GM23338 (cell line): ENCODE measurements around the gene FAM110C. TPM values are rescaled to one million over a fixed set of nuclear protein-coding genes. Genes with fewer than 3 reads are reported as not detected.

Source experiments
- ATAC-seq: fragments of 200-7000 bp; cut with Tn5 transposase; 3 replicates; pipeline ENCODE4 v1.9.1; 2020
- DNase-seq: peaks from one replicate; pipeline ENCODE4 v3.0.0-alpha.2; 2015; ENCODE audit warnings: low spot score
- H2AFZ ChIP-seq: fragments of 200-600 bp; sonication (generic); 2 replicates; pipeline ENCODE4 v1.8.0; 2016; ENCODE audit warnings: antibody characterized with exemption, mild to moderate bottlenecking, moderate library complexity
- H3F3A ChIP-seq: fragments of 200-600 bp; sonication (generic); replicated peaks from 2 replicates; pipeline ENCODE4 v1.8.0; 2017; ENCODE audit warnings: antibody characterized with exemption, mixed run types, low read depth
- H3K27ac ChIP-seq: fragments of 200-600 bp; sonication (generic); 2 replicates; pipeline ENCODE4 v1.6.1; 2016; ENCODE audit warnings: low read depth
- H3K27me3 ChIP-seq: fragments of 200-600 bp; sonication (generic); 2 replicates; pipeline ENCODE4 v1.8.0; 2016; ENCODE audit warnings: mild to moderate bottlenecking, mixed run types, moderate library complexity; ENCODE audit not compliant: insufficient read depth
- H3K36me3 ChIP-seq: fragments of 200-600 bp; sonication (generic); 2 replicates; pipeline ENCODE4 v1.8.0; 2016; ENCODE audit warnings: mild to moderate bottlenecking; ENCODE audit not compliant: insufficient read depth
- H3K4me1 ChIP-seq: fragments of 200-600 bp; sonication (generic); 2 replicates; pipeline ENCODE4 v1.8.0; 2016; ENCODE audit warnings: mild to moderate bottlenecking, moderate library complexity; ENCODE audit not compliant: insufficient read depth
- H3K4me2 ChIP-seq: fragments of 200-600 bp; sonication (generic); 2 replicates; pipeline ENCODE4 v1.7.1; 2017; ENCODE audit warnings: mixed run types
- H3K4me3 ChIP-seq: fragments of 200-600 bp; sonication (generic); 2 replicates; pipeline ENCODE4 v1.6.1; 2016; ENCODE audit warnings: mixed run types
- H3K79me2 ChIP-seq: fragments of 200-600 bp; sonication (generic); replicated peaks from 2 replicates; pipeline ENCODE4 v1.8.0; 2017; ENCODE audit warnings: mild to moderate bottlenecking; ENCODE audit not compliant: insufficient read depth
- H3K9me2 ChIP-seq: fragments of 200-600 bp; sonication (generic); 2 replicates; pipeline ENCODE4 v1.8.0; 2017; ENCODE audit not compliant: insufficient read depth
- H4K20me1 ChIP-seq: fragments of 200-600 bp; sonication (generic); replicated peaks from 2 replicates; pipeline ENCODE4 v1.8.0; 2017; ENCODE audit warnings: mild to moderate bottlenecking; ENCODE audit not compliant: insufficient read depth
- H3K27ac Mint-ChIP-seq: 2 replicates; pipeline ENCODE4 v1.8.0; 2020; ENCODE audit warnings: inconsistent platforms, mild to moderate bottlenecking, moderate library complexity, mixed read lengths
- H3K27me3 Mint-ChIP-seq: 3 replicates; pipeline ENCODE4 v1.8.0; 2022; ENCODE audit warnings: low read depth, mild to moderate bottlenecking, moderate library complexity, mixed read lengths, inconsistent platforms; ENCODE audit not compliant: insufficient read depth, poor library complexity
- H3K36me3 Mint-ChIP-seq: 3 replicates; pipeline ENCODE4 v1.8.0; 2021; ENCODE audit warnings: low read depth, mild to moderate bottlenecking, inconsistent platforms, moderate library complexity, mixed read lengths
- H3K4me1 Mint-ChIP-seq: 3 replicates; pipeline ENCODE4 v1.8.0; 2020; ENCODE audit warnings: mild to moderate bottlenecking, inconsistent platforms, mixed read lengths
- H3K4me3 Mint-ChIP-seq: 3 replicates; pipeline ENCODE4 v1.8.0; 2021; ENCODE audit warnings: moderate library complexity, mild to moderate bottlenecking, inconsistent platforms, mixed read lengths
- H3K9me3 Mint-ChIP-seq: 3 replicates; pipeline ENCODE4 v1.8.0; 2020; ENCODE audit warnings: moderate library complexity, mild to moderate bottlenecking, inconsistent platforms, mixed read lengths
- CREB1 ChIP-seq: fragments of 250-450 bp; sonication (Bioruptor Pico); IDR thresholded peaks from 2 replicates; pipeline ENCODE4 v1.5.0; 2020; ENCODE audit warnings: low read depth, mild to moderate bottlenecking, moderate library complexity
- CTCF ChIP-seq, 2 experiments: fragments of 200-600 bp in 1 of 2; sonication (generic) in 1 of 2; conservative IDR thresholded peaks; 2 replicates each; pipeline versions ENCODE4 v1.5.1 to v1.6.1; 2016 to 2017; ENCODE audit warnings: antibody characterized with exemption in 2 of 2, low read depth in 2 of 2, mild to moderate bottlenecking in 2 of 2, moderate library complexity in 1 of 2
- EZH2 ChIP-seq: fragments of 200-600 bp; sonication (generic); IDR thresholded peaks from one replicate; pipeline ENCODE4 v1.8.0; 2017; ENCODE audit warnings: antibody characterized with exemption, mild to moderate bottlenecking, low read depth; ENCODE audit not compliant: unreplicated experiment
- EZH2phosphoT487 ChIP-seq: fragments of 200-600 bp; sonication (generic); IDR thresholded peaks from one replicate; pipeline ENCODE4 v1.8.1; 2018; ENCODE audit warnings: antibody characterized with exemption; ENCODE audit not compliant: unreplicated experiment
- JUNB ChIP-seq: IDR thresholded peaks from one replicate; pipeline ENCODE4 v1.6.1; 2016; ENCODE audit warnings: antibody characterized with exemption; ENCODE audit not compliant: unreplicated experiment
- NANOG ChIP-seq: IDR thresholded peaks from 2 replicates; pipeline ENCODE4 v1.6.1; 2016; ENCODE audit warnings: antibody characterized with exemption, borderline replicate concordance
- REST ChIP-seq: IDR thresholded peaks from one replicate; pipeline ENCODE4 v1.6.1; 2018; ENCODE audit warnings: antibody characterized with exemption; ENCODE audit not compliant: unreplicated experiment
- ZNF114 ChIP-seq: fragments of 250-450 bp; sonication (Bioruptor Pico); IDR thresholded peaks from 2 replicates; pipeline ENCODE4 v1.5.0; 2020; ENCODE audit warnings: mild to moderate bottlenecking, moderate library complexity
- ZNF331 ChIP-seq: fragments of 250-450 bp; sonication (Bioruptor Pico); IDR thresholded peaks from 2 replicates; pipeline ENCODE4 v1.5.0; 2020; ENCODE audit warnings: low read depth, mild to moderate bottlenecking, moderate library complexity
- ZNF462 ChIP-seq: fragments of 250-450 bp; sonication (Bioruptor Pico); IDR thresholded peaks from 2 replicates; pipeline ENCODE4 v1.5.0; 2020; ENCODE audit warnings: mild to moderate bottlenecking, moderate library complexity
- polyA plus RNA-seq: library from polyadenylated mRNA; unstranded; fragments of >200 nt; fragmentation: Nextera tagmentation; extraction: Ambion mirVana; gene quantifications from 2 replicates; pipeline ENCODE4 v1.2.1, GENCODE V29; 2016
- total RNA-seq: library from RNA; depleted of rRNA; stranded (reverse); fragments of >200 nt; shearing (Covaris generic); gene quantifications from 2 replicates; pipeline ENCODE4 v1.2.3, GENCODE V29; 2014

FAM110C gene
- total and polyA plus RNA-seq, 2 experiments from 2014 or later = 7.9 to 20.9 TPM

- TF ChIP-seq REST = no peak
Measured at GRCh38 chr2:24107-24506, 22.2 kb downstream of the FAM110C start (continued).

DNA sequence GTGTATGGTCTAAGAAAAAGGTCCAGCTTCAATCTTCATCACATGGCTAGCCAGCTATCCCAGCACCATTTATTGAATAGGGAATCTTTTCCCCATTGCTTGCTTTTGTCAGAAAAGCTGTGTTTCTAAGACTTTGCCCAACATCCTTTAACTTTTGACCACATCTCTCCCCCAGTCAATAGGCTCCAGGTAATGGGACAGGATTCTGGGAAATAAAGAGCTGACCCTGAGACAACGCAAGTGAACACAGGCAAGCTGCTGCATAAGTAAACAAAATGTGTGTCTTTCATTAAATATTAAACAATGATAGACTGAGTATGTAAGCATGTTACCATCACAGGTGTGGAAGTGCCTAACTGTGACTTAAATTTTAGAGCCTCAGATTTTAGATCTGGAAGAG is 23.0 kb downstream of the FAM110C start:
- no peak overlapping the region for H3K4me3 ChIP-seq
- H3K9me3 Mint-ChIP-seq = no peaks in the 10 kb centered on the region
- DNase-seq (no peak), ATAC-seq (no peak)
- H3K27me3 ChIP-seq = no peaks in the 10 kb centered on the region
- no peaks in the 10 kb centered on the region for H3F3A ChIP-seq
- no peak overlapping the region for H3K4me3 Mint-ChIP-seq
- H3K27ac ChIP-seq = no peak overlapping the region
- H3K36me3 ChIP-seq = no peaks in the 10 kb centered on the region
- H3K4me1 Mint-ChIP-seq = peaks cover 10% of the 10 kb centered on the region; the same call in 2 of the 3 replicates
- no peaks in the 10 kb centered on the region for H3K79me2 ChIP-seq
- H3K27me3 Mint-ChIP-seq = peaks cover 4% of the 10 kb centered on the region
- no peaks in the 10 kb centered on the region for H3K4me1 ChIP-seq
- H4K20me1 ChIP-seq = no peaks in the 10 kb centered on the region
- H3K27ac Mint-ChIP-seq = no peak overlapping the region
- no peak overlapping the region for H3K4me2 ChIP-seq
- H2AFZ ChIP-seq = no peak overlapping the region
- no peaks in the 10 kb centered on the region for H3K36me3 Mint-ChIP-seq
- no peaks in the 10 kb centered on the region for H3K9me2 ChIP-seq
- no peak for TF ChIP-seq EZH2phosphoT487
- TF ChIP-seq CTCF (conservative IDR thresholded peaks at IDR 0.05; ENCODE audit: low read depth in 2 of 2) = no peak
- TF ChIP-seq ZNF331 (CRISPR knock-in tag) = no peak
- no peak for TF ChIP-seq ZNF114 (CRISPR knock-in tag)
- no peak for TF ChIP-seq NANOG
- TF ChIP-seq REST = no peak
- TF ChIP-seq ZNF462 (CRISPR knock-in tag) = no peak
- no peak for TF ChIP-seq JUNB
- no peak for TF ChIP-seq EZH2
- no peak for TF ChIP-seq CREB1 (CRISPR knock-in tag)
